GM23338 (cell line): Measurements from ENCODE around the gene NQO2. TPM values are rescaled to one million over a fixed set of nuclear protein-coding genes. Genes with fewer than 3 reads are reported as not detected.
"Not testable (repeated sequence)": the region's sequence is repeated elsewhere in the genome, so short reads cannot be mapped to it uniquely, and the experiment has no call there.

Experiments
- ATAC-seq: fragments of 200-7000 bp; cut with Tn5 transposase; 3 replicates; pipeline ENCODE4 v1.9.1; 2020
- DNase-seq: peaks from one replicate; pipeline ENCODE4 v3.0.0-alpha.2; 2015; ENCODE audit warnings: low spot score
- H2AFZ ChIP-seq: fragments of 200-600 bp; sonication (generic); 2 replicates; pipeline ENCODE4 v1.8.0; 2016; ENCODE audit warnings: antibody characterized with exemption, mild to moderate bottlenecking, moderate library complexity
- H3F3A ChIP-seq: fragments of 200-600 bp; sonication (generic); replicated peaks from 2 replicates; pipeline ENCODE4 v1.8.0; 2017; ENCODE audit warnings: antibody characterized with exemption, mixed run types, low read depth
- H3K27ac ChIP-seq: fragments of 200-600 bp; sonication (generic); 2 replicates; pipeline ENCODE4 v1.6.1; 2016; ENCODE audit warnings: low read depth
- H3K27me3 ChIP-seq: fragments of 200-600 bp; sonication (generic); 2 replicates; pipeline ENCODE4 v1.8.0; 2016; ENCODE audit warnings: mild to moderate bottlenecking, mixed run types, moderate library complexity; ENCODE audit not compliant: insufficient read depth
- H3K36me3 ChIP-seq: fragments of 200-600 bp; sonication (generic); 2 replicates; pipeline ENCODE4 v1.8.0; 2016; ENCODE audit warnings: mild to moderate bottlenecking; ENCODE audit not compliant: insufficient read depth
- H3K4me1 ChIP-seq: fragments of 200-600 bp; sonication (generic); 2 replicates; pipeline ENCODE4 v1.8.0; 2016; ENCODE audit warnings: mild to moderate bottlenecking, moderate library complexity; ENCODE audit not compliant: insufficient read depth
- H3K4me2 ChIP-seq: fragments of 200-600 bp; sonication (generic); 2 replicates; pipeline ENCODE4 v1.7.1; 2017; ENCODE audit warnings: mixed run types
- H3K4me3 ChIP-seq: fragments of 200-600 bp; sonication (generic); 2 replicates; pipeline ENCODE4 v1.6.1; 2016; ENCODE audit warnings: mixed run types
- H3K79me2 ChIP-seq: fragments of 200-600 bp; sonication (generic); replicated peaks from 2 replicates; pipeline ENCODE4 v1.8.0; 2017; ENCODE audit warnings: mild to moderate bottlenecking; ENCODE audit not compliant: insufficient read depth
- H3K9me2 ChIP-seq: fragments of 200-600 bp; sonication (generic); 2 replicates; pipeline ENCODE4 v1.8.0; 2017; ENCODE audit not compliant: insufficient read depth
- H4K20me1 ChIP-seq: fragments of 200-600 bp; sonication (generic); replicated peaks from 2 replicates; pipeline ENCODE4 v1.8.0; 2017; ENCODE audit warnings: mild to moderate bottlenecking; ENCODE audit not compliant: insufficient read depth
- H3K27ac Mint-ChIP-seq: 2 replicates; pipeline ENCODE4 v1.8.0; 2020; ENCODE audit warnings: inconsistent platforms, mild to moderate bottlenecking, moderate library complexity, mixed read lengths
- H3K27me3 Mint-ChIP-seq: 3 replicates; pipeline ENCODE4 v1.8.0; 2022; ENCODE audit warnings: low read depth, mild to moderate bottlenecking, moderate library complexity, mixed read lengths, inconsistent platforms; ENCODE audit not compliant: insufficient read depth, poor library complexity
- H3K36me3 Mint-ChIP-seq: 3 replicates; pipeline ENCODE4 v1.8.0; 2021; ENCODE audit warnings: low read depth, mild to moderate bottlenecking, inconsistent platforms, moderate library complexity, mixed read lengths
- H3K4me1 Mint-ChIP-seq: 3 replicates; pipeline ENCODE4 v1.8.0; 2020; ENCODE audit warnings: mild to moderate bottlenecking, inconsistent platforms, mixed read lengths
- H3K4me3 Mint-ChIP-seq: 3 replicates; pipeline ENCODE4 v1.8.0; 2021; ENCODE audit warnings: moderate library complexity, mild to moderate bottlenecking, inconsistent platforms, mixed read lengths
- H3K9me3 Mint-ChIP-seq: 3 replicates; pipeline ENCODE4 v1.8.0; 2020; ENCODE audit warnings: moderate library complexity, mild to moderate bottlenecking, inconsistent platforms, mixed read lengths
- CREB1 ChIP-seq: fragments of 250-450 bp; sonication (Bioruptor Pico); IDR thresholded peaks from 2 replicates; pipeline ENCODE4 v1.5.0; 2020; ENCODE audit warnings: low read depth, mild to moderate bottlenecking, moderate library complexity
- ETS1 ChIP-seq: IDR thresholded peaks from 2 replicates; pipeline ENCODE4 v1.6.1; 2016; ENCODE audit warnings: antibody characterized with exemption
- JUNB ChIP-seq: IDR thresholded peaks from one replicate; pipeline ENCODE4 v1.6.1; 2016; ENCODE audit warnings: antibody characterized with exemption; ENCODE audit not compliant: unreplicated experiment
- POLR2AphosphoS5 ChIP-seq: IDR thresholded peaks from 2 replicates; pipeline ENCODE4 v1.6.1; 2016; ENCODE audit warnings: antibody characterized with exemption, low read depth
- polyA plus RNA-seq: library from polyadenylated mRNA; unstranded; fragments of >200 nt; fragmentation: Nextera tagmentation; extraction: Ambion mirVana; gene quantifications from 2 replicates; pipeline ENCODE4 v1.2.1, GENCODE V29; 2016
- total RNA-seq: library from RNA; depleted of rRNA; stranded (reverse); fragments of >200 nt; shearing (Covaris generic); gene quantifications from 2 replicates; pipeline ENCODE4 v1.2.3, GENCODE V29; 2014

Gene NQO2
- total and polyA plus RNA-seq, 2 experiments from 2014 or later, result 117 to 173 TPM

- not testable (repeated sequence) for H3K9me3 Mint-ChIP-seq, H3K27me3 ChIP-seq, H4K20me1 ChIP-seq, H3K36me3 Mint-ChIP-seq, H3K27ac Mint-ChIP-seq, H3K36me3 ChIP-seq, H3K79me2 ChIP-seq, H3K9me2 ChIP-seq
- peak overlapping the region; percentile 65 for H3K27ac ChIP-seq
- peak; percentile 27 for TF ChIP-seq POLR2AphosphoS5
- TF ChIP-seq CREB1 (CRISPR knock-in tag), result 0 out of 2 replicates have a peak, but pooled peaks have one; percentile 40
- DNase-seq, result peak; percentile 63
- peak overlapping the region; percentile 70 for H3K4me3 ChIP-seq
- peaks cover 19% of the 10 kb centered on the region for H3K4me1 ChIP-seq
- peaks cover 17% of the 10 kb centered on the region for H3F3A ChIP-seq
- ATAC-seq, result peak; percentile 17
- peak overlapping the region; percentile 19; the same call in 1 of the 2 replicates for H2AFZ ChIP-seq
- peaks cover 32% of the 10 kb centered on the region for H3K4me1 Mint-ChIP-seq
- peaks cover 26% of the 10 kb centered on the region for H3K27me3 Mint-ChIP-seq
- H3K4me2 ChIP-seq, result peak overlapping the region; percentile 84
- peak overlapping the region; percentile 80 for H3K4me3 Mint-ChIP-seq
Measured at GRCh38 chr6:3054229-3055157, 54.8 kb downstream of the NQO2 start.

- H3K9me2 ChIP-seq, H3K36me3 ChIP-seq, H3K9me3 Mint-ChIP-seq, H3K79me2 ChIP-seq, ATAC-seq, H3K27me3 ChIP-seq, DNase-seq, H3K27ac Mint-ChIP-seq, H3K36me3 Mint-ChIP-seq, H2AFZ ChIP-seq, H4K20me1 ChIP-seq: not testable (repeated sequence)
- peaks cover 17% of the 10 kb centered on the region for H3F3A ChIP-seq
- peak overlapping the region; percentile 70 for H3K4me3 ChIP-seq
- H3K4me1 ChIP-seq, result peaks cover 19% of the 10 kb centered on the region
- Mint-ChIP-seq H3K27me3 (peaks cover 26% of the 10 kb centered on the region), H3K4me3 (peak overlapping the region; percentile 80), H3K4me1 (peaks cover 32% of the 10 kb centered on the region)
- peak overlapping the region; percentile 65; the same call in 1 of the 2 replicates for H3K27ac ChIP-seq
- H3K4me2 ChIP-seq, result peak overlapping the region; percentile 84
Measured at GRCh38 chr6:3055158-3055499, 55.4 kb downstream of the NQO2 start.

GRCh38 chr6:3057063-3057770, 57.5 kb downstream of the NQO2 start:
- Mint-ChIP-seq H3K9me3 (no peaks in the 10 kb centered on the region), H3K4me1 (peaks cover 29% of the 10 kb centered on the region), H3K27me3 (peaks cover 26% of the 10 kb centered on the region), H3K27ac (no peak overlapping the region), H3K36me3 (no peaks in the 10 kb centered on the region), H3K4me3 (no peak overlapping the region)
- DNase-seq (no peak), ATAC-seq (no peak)
- Histone ChIP-seq H3K4me3 (no peak overlapping the region), H3K36me3 (no peaks in the 10 kb centered on the region), H3F3A (peaks cover 17% of the 10 kb centered on the region), H3K9me2 (peaks cover 4% of the 10 kb centered on the region; the same call in 1 of the 2 replicates), H3K27me3 (no peaks in the 10 kb centered on the region), H3K4me1 (peaks cover 19% of the 10 kb centered on the region), H3K27ac (no peak overlapping the region), H2AFZ (no peak overlapping the region), H3K79me2 (no peaks in the 10 kb centered on the region), H4K20me1 (no peaks in the 10 kb centered on the region), H3K4me2 (no peak overlapping the region)
- no peak for TF ChIP-seq ETS1
- no peak for TF ChIP-seq JUNB
- TF ChIP-seq CREB1 (CRISPR knock-in tag), result no peak
